ENCODE data around the gene ERVK3-1. TPM values are rescaled to one million over a fixed set of nuclear protein-coding genes. Genes with fewer than 3 reads are reported as not detected.

The ERVK3-1 gene
- total RNA-seq, 1 donor from 2014 or later: 41.3 TPM

DNA sequence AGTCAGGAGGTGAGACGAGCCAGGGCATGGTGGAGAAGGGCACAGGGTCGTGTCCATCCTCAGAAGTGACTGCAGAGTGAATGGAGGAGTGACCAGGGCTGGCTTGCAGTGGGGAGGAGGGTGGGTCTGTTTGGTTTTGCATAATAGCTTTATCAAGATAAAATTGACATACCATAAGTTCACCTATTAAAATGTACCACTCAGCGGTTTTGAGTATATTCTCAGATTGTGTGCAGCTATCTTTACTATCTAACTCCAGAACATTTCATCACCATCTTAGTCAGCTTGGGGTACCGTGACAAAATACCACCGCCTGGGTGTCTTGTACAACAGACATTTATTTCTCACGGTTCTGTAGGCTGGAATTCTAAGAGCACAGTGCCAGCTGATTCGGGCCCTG, 13.2 kb upstream of the ERVK3-1 start:
- H3K4me1 Mint-ChIP-seq (ENCODE audit: low read depth): no peaks in the 10 kb centered on the region
- H3K36me3 Mint-ChIP-seq (ENCODE audit: insufficient read depth): peaks cover 70% of the 10 kb centered on the region
- TF ChIP-seq, protein P1, sequence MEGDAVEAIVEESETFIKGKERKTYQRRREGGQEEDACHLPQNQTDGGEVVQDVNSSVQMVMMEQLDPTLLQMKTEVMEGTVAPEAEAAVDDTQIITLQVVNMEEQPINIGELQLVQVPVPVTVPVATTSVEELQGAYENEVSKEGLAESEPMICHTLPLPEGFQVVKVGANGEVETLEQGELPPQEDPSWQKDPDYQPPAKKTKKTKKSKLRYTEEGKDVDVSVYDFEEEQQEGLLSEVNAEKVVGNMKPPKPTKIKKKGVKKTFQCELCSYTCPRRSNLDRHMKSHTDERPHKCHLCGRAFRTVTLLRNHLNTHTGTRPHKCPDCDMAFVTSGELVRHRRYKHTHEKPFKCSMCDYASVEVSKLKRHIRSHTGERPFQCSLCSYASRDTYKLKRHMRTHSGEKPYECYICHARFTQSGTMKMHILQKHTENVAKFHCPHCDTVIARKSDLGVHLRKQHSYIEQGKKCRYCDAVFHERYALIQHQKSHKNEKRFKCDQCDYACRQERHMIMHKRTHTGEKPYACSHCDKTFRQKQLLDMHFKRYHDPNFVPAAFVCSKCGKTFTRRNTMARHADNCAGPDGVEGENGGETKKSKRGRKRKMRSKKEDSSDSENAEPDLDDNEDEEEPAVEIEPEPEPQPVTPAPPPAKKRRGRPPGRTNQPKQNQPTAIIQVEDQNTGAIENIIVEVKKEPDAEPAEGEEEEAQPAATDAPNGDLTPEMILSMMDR (IDR thresholded peaks at IDR 0.05; ENCODE audit: unreplicated experiment): no peak
- H3K27me3 Mint-ChIP-seq: no peaks in the 10 kb centered on the region
- H3K9me3 Mint-ChIP-seq (ENCODE audit: low read depth): peaks cover 16% of the 10 kb centered on the region
- no peak for DNase-seq (ENCODE audit: low spot score, unreplicated experiment)
- H3K27ac Mint-ChIP-seq: peak overlapping the region; percentile 87
- H3K4me3 Mint-ChIP-seq (ENCODE audit: low read depth): no peak overlapping the region

DNA sequence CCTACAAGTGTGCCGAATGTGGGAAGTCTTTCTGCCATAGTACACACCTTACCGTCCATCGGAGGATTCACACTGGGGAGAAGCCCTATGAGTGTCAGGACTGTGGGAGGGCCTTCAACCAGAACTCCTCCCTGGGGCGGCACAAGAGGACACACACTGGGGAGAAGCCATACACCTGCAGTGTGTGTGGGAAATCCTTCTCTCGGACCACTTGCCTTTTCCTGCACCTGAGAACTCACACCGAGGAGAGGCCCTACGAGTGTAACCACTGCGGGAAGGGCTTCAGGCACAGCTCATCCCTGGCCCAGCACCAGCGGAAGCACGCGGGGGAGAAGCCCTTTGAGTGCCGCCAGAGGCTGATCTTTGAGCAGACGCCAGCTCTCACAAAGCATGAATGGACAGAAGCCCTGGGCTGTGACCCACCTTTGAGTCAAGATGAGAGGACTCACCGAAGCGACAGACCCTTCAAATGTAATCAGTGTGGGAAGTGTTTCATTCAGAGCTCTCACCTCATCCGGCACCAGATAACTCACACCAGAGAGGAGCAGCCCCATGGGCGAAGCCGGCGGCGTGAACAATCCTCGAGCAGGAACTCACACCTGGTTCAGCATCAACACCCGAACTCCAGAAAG, 10.3 kb upstream of the ERVK3-1 start:
- H3K27me3 Mint-ChIP-seq: no peaks in the 10 kb centered on the region
- H3K36me3 Mint-ChIP-seq (ENCODE audit: insufficient read depth): peaks cover 62% of the 10 kb centered on the region
- H3K27ac Mint-ChIP-seq: no peak overlapping the region
- no peak for DNase-seq (ENCODE audit: low spot score, unreplicated experiment)
- TF ChIP-seq, protein P1 (IDR thresholded peaks at IDR 0.05; ENCODE audit: unreplicated experiment): no peak
- H3K4me3 Mint-ChIP-seq (ENCODE audit: low read depth): no peak overlapping the region
- peaks cover 16% of the 10 kb centered on the region for H3K9me3 Mint-ChIP-seq (ENCODE audit: low read depth)
- no peaks in the 10 kb centered on the region for H3K4me1 Mint-ChIP-seq (ENCODE audit: low read depth)

DNA sequence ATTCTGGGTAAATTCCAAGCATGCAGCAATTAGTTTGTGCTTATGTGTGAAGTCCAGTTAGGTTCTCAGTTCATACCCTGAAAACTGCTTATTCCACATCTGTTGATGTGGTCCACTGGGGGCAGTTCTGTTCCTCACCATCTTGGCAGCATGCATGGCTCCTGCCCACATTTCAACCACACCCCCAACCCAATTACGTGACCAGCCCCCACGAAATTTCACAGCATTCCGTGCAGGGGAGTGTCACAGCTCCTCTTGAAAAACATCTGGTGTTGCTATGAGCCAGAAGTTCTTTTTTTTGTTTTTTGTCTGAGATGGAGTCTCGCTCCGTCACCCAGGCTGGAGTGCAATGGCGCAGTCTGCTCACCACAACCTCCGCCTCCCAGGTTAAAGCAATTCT, 9.1 kb upstream of the ERVK3-1 start:
- peaks cover 16% of the 10 kb centered on the region for H3K9me3 Mint-ChIP-seq (ENCODE audit: low read depth)
- H3K4me3 Mint-ChIP-seq (ENCODE audit: low read depth): no peak overlapping the region

DNA sequence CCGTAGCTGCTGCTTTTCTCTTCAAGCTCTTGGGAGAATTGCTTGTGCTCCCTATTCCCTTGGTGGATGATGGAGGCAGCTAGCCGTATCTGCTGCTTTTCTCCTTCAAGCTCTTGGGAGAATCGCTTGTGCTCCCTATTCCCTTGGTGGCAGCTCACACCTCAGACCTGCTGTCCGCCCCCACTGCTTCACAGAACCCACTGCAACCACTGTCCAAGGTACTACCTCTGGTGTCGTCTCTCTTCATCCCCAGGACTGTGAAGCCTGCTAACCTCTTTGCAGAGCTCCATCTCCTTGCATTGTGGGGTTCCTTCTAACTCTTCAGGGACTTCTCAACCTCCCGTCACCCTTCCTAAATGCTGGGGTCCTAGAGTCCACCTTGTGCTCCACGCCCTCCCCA, 4.6 kb upstream of the ERVK3-1 start:
- Mint-ChIP-seq H3K27ac (peak overlapping the region; percentile 41), H3K36me3 (ENCODE audit: insufficient read depth) (peaks cover 22% of the 10 kb centered on the region), H3K9me3 (ENCODE audit: low read depth) (no peaks in the 10 kb centered on the region), H3K4me3 (ENCODE audit: low read depth) (no peak overlapping the region), H3K27me3 (no peaks in the 10 kb centered on the region), H3K4me1 (ENCODE audit: low read depth) (peaks cover 12% of the 10 kb centered on the region)
- TF ChIP-seq, protein P1 (IDR thresholded peaks at IDR 0.05; ENCODE audit: unreplicated experiment): no peak
- DNase-seq (ENCODE audit: low spot score, unreplicated experiment): no peak

More for the DNA sequence above, 9.1 kb upstream of the ERVK3-1 start:
- no peak for DNase-seq (ENCODE audit: low spot score, unreplicated experiment)
- Mint-ChIP-seq H3K27me3 (no peaks in the 10 kb centered on the region), H3K27ac (no peak overlapping the region), H3K4me1 (ENCODE audit: low read depth) (no peaks in the 10 kb centered on the region), H3K36me3 (ENCODE audit: insufficient read depth) (peaks cover 62% of the 10 kb centered on the region)
- TF ChIP-seq, protein P1 (IDR thresholded peaks at IDR 0.05; ENCODE audit: unreplicated experiment): no peak

GRCh38 chr19:58304255-58304654, 922 bp upstream of the ERVK3-1 start:
- TF ChIP-seq, protein P1 (IDR thresholded peaks at IDR 0.05; ENCODE audit: unreplicated experiment): no peak
- Mint-ChIP-seq H3K27me3 (no peaks in the 10 kb centered on the region), H3K36me3 (ENCODE audit: insufficient read depth) (peaks cover 23% of the 10 kb centered on the region), H3K9me3 (ENCODE audit: low read depth) (no peaks in the 10 kb centered on the region), H3K4me1 (ENCODE audit: low read depth) (peaks cover 24% of the 10 kb centered on the region), H3K4me3 (ENCODE audit: low read depth) (peak overlapping the region; percentile 100), H3K27ac (peak overlapping the region; percentile 97)
- DNase-seq (ENCODE audit: low spot score, unreplicated experiment): no peak

Data from progenitor cell of endocrine pancreas (in vitro differentiated cells).